Immature natural killer cell (primary cell): ENCODE results near the gene ATP4B. TPM values are rescaled to one million over a fixed set of nuclear protein-coding genes. Genes with fewer than 3 reads are reported as not detected.
A peak's percentile ranks its signal among the peaks of the same experiment; 100 is the strongest.

Experiments used
- DNase-seq, 3 donors: peaks; one replicate each; pipeline ENCODE4 v3.0.0; 2022; ENCODE audit warnings: mixed read lengths in 1 of 3
- H3K27ac Mint-ChIP-seq, 6 donors: one replicate each; pipeline ENCODE4 v1.8.0; 2020; ENCODE audit warnings: mixed read lengths in 6 of 6, mild to moderate bottlenecking in 5 of 6, inconsistent platforms in 4 of 6, moderate library complexity in 3 of 6
- H3K27me3 Mint-ChIP-seq, 3 donors: one replicate each; pipeline ENCODE4 v1.8.0; 2020 to 2021; ENCODE audit warnings: low read depth in 3 of 3, mild to moderate bottlenecking in 3 of 3, mixed read lengths in 3 of 3, moderate library complexity in 3 of 3, inconsistent platforms in 1 of 3
- H3K36me3 Mint-ChIP-seq, 3 donors: one replicate each; pipeline ENCODE4 v1.8.0; 2020; ENCODE audit warnings: mixed read lengths in 3 of 3, inconsistent platforms in 2 of 3, mild to moderate bottlenecking in 2 of 3
- H3K4me1 Mint-ChIP-seq, 2 donors: one replicate each; pipeline ENCODE4 v1.8.0; 2020; ENCODE audit warnings: inconsistent platforms in 2 of 2, mild to moderate bottlenecking in 2 of 2, mixed read lengths in 2 of 2, moderate library complexity in 1 of 2
- H3K4me3 Mint-ChIP-seq, 5 donors: one replicate each; pipeline ENCODE4 v1.8.0; 2020; ENCODE audit warnings: mild to moderate bottlenecking in 5 of 5, mixed read lengths in 5 of 5, inconsistent platforms in 3 of 5, moderate library complexity in 3 of 5
- H3K9me3 Mint-ChIP-seq, 6 donors: one replicate each; pipeline ENCODE4 v1.8.0; 2020; ENCODE audit warnings: mild to moderate bottlenecking in 6 of 6, mixed read lengths in 6 of 6, inconsistent platforms in 4 of 6, moderate library complexity in 3 of 6
- polyA plus RNA-seq, 3 donors: library from polyadenylated mRNA; unstranded; fragments of 300-500 nt; fragmentation: Illumina TruSeq; gene quantifications; one replicate each; pipeline ENCODE4 v1.2.3, GENCODE V29; 2021

Gene ATP4B
- polyA plus RNA-seq, 3 donors from 2014 or later, result not detected

DNA sequence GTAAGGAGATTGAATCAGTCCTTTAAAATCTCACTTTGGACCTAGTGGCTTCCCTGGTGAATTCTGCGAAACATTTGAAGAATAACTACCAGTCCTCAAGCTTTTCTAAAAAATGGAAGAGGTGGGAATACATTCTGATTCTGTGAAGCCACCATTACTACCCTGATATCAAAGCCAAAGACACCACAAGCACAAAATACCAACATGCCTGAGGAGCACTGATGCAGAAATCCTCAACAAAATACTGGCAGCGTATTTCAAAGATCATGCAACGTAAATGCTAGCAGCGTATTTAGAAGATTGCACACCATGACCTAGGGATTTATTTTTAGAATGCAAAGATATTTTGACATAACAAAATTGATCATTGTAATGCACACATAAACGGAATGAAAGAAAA, 14.4 kb downstream of the ATP4B start:
- Mint-ChIP-seq H3K4me1 (peaks cover 0 to 7% of the 10 kb centered on the region in 2 donors), H3K27me3 (peaks cover 0 to 4% (median 2%) of the 10 kb centered on the region in 3 donors), H3K4me3 (no peak overlapping the region), H3K36me3 (peaks cover 7 to 24% (median 12%) of the 10 kb centered on the region in 3 donors), H3K9me3 (no peaks in the 10 kb centered on the region), H3K27ac (no peak overlapping the region)
- DNase-seq, result no peak

DNA sequence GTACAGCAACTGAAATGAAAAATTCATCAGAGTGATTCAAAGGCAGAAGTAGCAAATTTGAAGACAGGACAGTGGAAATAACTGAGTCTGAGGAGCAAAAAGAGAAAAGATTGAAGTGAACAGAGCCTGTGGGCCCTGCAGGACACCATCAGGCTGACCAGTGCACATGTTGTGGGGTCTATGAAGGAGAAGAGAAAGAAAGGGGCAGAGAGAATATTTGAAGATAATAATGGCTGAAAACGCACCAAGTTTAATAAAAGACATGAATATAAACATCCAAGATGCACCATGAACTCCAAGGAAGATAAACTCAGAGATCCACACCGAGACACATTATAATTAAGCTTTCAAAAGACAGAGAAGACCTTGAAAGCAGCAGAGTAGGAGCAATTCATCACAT, 15.4 kb downstream of the ATP4B start:
- peaks cover 0 to 2% (median 0%) of the 10 kb centered on the region in 3 donors for H3K27me3 Mint-ChIP-seq
- no peaks in the 10 kb centered on the region for H3K9me3 Mint-ChIP-seq
- H3K36me3 Mint-ChIP-seq, result peaks cover 13 to 29% (median 18%) of the 10 kb centered on the region in 3 donors
- H3K4me3 Mint-ChIP-seq, result no peak overlapping the region
- no peak overlapping the region for H3K27ac Mint-ChIP-seq
- DNase-seq, result no peak
- peaks cover 0 to 7% of the 10 kb centered on the region in 2 donors for H3K4me1 Mint-ChIP-seq

DNA sequence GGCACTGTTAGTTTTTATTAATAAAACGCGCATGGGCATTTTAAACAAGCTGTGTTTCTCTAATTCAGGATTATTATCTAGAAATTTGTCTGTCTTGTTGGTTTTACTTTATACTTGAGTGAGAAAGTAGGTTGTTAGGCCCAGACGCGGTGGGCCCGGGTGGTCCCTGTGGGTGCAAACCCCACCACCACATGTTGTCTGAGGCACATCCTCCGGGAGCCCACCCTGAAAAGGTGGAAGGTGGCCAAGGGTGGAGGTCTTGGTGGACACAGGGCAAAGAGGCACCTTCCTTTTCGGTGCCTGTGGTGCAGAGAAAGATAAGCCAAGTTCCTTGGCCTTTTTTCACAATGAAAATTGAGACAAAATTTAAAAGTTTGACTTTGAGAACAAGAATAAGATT, 16.6 kb downstream of the ATP4B start:
- Mint-ChIP-seq H3K4me1 (peaks cover 0 to 4% of the 10 kb centered on the region in 2 donors), H3K27me3 (peaks cover 0 to under 1% (median 0%) of the 10 kb centered on the region in 3 donors), H3K9me3 (no peaks in the 10 kb centered on the region), H3K36me3 (peaks cover 16 to 31% (median 21%) of the 10 kb centered on the region in 3 donors), H3K4me3 (no peak overlapping the region), H3K27ac (no peak overlapping the region)
- no peak for DNase-seq

DNA sequence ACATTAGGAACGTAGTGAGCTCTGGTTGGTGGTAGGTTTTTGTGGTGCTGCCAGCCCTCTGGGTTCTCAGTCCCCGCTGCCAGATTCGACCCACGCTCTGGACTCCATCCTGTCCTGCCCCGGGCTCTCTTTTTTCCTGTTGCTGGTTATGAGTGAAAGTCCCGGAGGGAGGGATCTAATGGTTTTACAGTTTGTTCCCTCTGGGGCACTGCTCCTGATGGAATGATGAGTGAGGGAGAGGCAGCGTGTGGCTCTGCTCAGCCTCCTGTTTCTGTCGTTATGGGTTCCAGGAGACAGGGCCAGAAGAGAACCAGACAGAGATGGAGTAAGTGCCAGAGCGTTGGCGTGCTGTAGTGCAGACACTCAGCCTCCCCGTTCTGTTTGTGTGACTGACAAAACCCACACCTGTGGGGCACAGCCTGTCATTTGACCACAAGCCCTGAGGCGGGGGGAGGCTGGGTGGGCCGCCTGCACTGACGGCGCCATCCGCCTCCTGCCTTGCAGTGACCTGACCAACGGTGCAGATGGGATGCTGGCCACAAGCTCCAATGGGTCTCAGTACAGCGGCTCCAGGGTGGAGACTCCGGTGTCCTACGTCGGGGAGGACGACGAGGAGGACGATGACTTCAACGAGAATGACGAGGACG, 18.3 kb downstream of the ATP4B start:
- H3K27ac Mint-ChIP-seq, result no peak overlapping the region
- H3K4me1 Mint-ChIP-seq, result no peaks in the 10 kb centered on the region
- H3K36me3 Mint-ChIP-seq, result peaks cover 17 to 33% (median 21%) of the 10 kb centered on the region in 3 donors
- peaks cover 0 to 2% (median 0%) of the 10 kb centered on the region in 3 donors for H3K27me3 Mint-ChIP-seq
- no peak overlapping the region for H3K4me3 Mint-ChIP-seq
- H3K9me3 Mint-ChIP-seq, result no peaks in the 10 kb centered on the region
- no peak for DNase-seq

DNA sequence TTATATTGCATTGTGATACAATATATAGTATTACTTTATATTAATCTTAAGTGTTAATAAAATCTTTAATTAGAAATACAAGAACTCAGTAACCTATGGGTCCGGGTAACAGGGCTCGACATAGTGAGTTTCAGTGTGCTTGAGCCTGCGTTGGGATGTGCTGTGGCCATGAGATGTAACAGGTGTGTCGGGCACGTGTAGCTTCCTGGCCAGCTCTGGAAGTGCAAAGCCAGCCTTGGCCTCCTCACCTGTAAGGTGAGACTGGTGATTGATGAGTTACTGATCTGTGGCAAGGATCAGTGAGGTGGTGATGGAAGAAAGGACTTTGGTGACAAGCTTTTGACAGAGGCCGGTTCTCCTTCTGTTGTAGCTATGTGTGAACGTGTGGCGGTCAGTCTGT, 19.2 kb downstream of the ATP4B start:
- no peak overlapping the region for H3K27ac Mint-ChIP-seq
- H3K36me3 Mint-ChIP-seq, result peaks cover 25 to 41% (median 27%) of the 10 kb centered on the region in 3 donors
- DNase-seq, result no peak
- no peak overlapping the region for H3K4me3 Mint-ChIP-seq
- H3K27me3 Mint-ChIP-seq, result peaks cover 0 to 2% (median 0%) of the 10 kb centered on the region in 3 donors
- H3K4me1 Mint-ChIP-seq, result no peaks in the 10 kb centered on the region
- no peaks in the 10 kb centered on the region for H3K9me3 Mint-ChIP-seq

DNA sequence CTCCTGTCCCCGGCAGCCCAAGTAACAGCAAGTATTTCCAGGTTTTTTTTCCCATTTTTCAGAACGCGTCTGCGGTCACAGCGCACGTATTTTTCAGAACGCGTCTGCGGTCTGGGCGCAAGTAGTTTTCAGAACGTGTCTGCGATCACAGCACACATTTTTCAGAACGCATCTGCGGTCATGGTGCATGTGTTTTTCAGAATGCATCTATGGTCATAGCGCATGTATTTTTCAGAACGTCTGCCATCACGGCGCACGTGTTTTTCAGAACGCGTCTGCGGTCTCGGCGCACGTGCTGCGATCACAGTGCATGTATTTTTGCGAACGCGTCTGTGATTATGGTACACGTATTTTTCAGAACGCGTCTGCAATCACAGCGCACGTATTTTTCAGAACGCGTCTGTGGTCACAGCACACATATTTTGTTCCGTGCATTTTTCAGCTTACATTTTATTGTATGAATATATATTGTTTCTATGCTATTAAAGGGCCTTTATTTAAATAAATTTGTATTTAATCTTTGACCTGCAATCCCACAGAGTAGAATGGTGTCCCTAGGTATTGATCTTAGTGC, 19.7 kb downstream of the ATP4B start:
- Mint-ChIP-seq H3K9me3 (no peaks in the 10 kb centered on the region), H3K4me3 (no peak overlapping the region), H3K4me1 (no peaks in the 10 kb centered on the region), H3K27me3 (peaks cover 0 to 2% (median 0%) of the 10 kb centered on the region in 3 donors), H3K36me3 (peaks cover 25 to 41% (median 27%) of the 10 kb centered on the region in 3 donors), H3K27ac (peak overlapping the region in 1 of 6 donors; percentile 35)
- no peak for DNase-seq

DNA sequence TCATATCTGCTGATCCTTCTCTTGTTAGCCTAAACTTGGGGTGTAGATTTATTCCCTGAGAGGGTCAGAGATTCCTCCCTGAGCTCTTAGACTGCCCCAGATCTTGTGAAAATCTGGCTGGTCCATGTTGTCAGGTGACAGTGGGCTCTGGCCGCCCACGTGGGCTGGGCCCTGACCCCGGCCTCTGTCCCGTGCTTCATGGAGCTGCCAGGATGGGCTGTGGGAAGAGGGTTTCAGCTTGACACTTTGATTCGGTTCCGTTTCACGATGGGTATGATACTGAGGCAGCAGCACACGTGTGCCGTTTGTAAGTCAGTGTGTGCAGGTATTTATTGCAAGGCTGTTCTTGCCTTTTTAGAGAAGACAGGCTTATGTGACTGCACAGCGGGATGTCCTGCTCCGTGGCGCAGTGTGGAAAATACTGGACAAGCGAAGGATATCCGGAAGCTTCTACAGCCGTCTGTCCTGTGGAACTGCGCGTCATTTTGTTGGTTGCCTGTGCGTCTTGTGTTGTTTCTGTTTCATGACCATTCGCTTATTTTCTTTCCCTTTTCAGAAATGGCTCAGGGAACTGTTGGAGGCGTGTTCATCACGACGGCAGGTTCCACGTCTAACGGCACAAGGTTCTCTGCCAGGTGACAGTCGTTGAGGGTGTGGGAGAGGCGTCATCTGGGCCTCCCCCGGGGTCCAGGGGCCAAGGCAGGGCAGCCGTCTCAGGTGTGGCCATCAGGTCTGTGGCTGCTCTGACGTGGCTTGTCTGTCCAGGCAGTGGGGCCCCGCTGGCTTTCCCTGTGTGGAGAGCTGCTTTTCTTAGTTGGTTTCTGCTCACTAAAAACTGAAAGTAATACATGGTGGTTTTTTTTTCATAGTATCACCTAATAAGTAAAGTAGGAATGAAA, 20.5 kb downstream of the ATP4B start:
- no peaks in the 10 kb centered on the region for H3K9me3 Mint-ChIP-seq
- H3K27me3 Mint-ChIP-seq, result peaks cover 0 to 2% (median 0%) of the 10 kb centered on the region in 3 donors
- no peak overlapping the region for H3K4me3 Mint-ChIP-seq
- H3K36me3 Mint-ChIP-seq, result peaks cover 25 to 45% (median 32%) of the 10 kb centered on the region in 3 donors
- no peak overlapping the region for H3K27ac Mint-ChIP-seq
- no peaks in the 10 kb centered on the region for H3K4me1 Mint-ChIP-seq
- no peak for DNase-seq

DNA sequence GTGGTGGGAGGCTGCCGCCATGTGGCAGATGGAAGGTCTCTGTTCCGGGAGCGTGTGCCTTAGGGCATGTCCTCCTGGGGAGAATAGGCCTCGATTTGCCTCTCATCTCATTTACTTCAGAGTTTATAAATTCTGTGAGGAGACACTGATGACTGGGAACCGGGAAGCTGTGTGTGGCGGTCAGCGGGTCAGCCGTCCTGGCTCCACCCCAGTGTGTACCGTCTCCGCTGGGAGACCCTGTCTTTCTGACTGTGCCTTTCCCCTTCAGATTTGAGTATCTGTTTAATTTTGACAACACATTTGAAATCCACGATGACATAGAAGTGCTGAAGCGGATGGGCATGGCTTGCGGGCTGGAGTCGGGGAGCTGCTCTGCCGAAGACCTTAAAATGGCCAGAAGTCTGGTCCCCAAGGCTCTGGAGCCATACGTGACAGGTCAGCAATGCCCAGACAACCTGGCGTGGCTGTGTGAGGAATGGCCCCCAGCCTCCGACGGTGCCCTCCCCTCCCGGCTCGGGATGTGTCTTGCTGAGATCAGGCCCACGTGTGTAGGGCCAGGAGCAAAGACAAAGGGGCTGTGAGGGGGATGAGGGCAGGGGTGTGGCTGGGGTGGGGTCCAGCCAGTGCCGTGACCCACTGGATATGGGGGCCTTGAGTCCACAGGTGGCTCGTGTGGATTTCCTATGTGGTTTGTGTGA, 21.6 kb downstream of the ATP4B start:
- H3K9me3 Mint-ChIP-seq, result no peaks in the 10 kb centered on the region
- DNase-seq, result no peak
- no peaks in the 10 kb centered on the region for H3K4me1 Mint-ChIP-seq
- no peak overlapping the region for H3K27ac Mint-ChIP-seq
- H3K36me3 Mint-ChIP-seq, result peaks cover 18 to 38% (median 30%) of the 10 kb centered on the region in 3 donors
- no peak overlapping the region for H3K4me3 Mint-ChIP-seq
- H3K27me3 Mint-ChIP-seq, result peaks cover 0 to 2% (median 0%) of the 10 kb centered on the region in 3 donors

DNA sequence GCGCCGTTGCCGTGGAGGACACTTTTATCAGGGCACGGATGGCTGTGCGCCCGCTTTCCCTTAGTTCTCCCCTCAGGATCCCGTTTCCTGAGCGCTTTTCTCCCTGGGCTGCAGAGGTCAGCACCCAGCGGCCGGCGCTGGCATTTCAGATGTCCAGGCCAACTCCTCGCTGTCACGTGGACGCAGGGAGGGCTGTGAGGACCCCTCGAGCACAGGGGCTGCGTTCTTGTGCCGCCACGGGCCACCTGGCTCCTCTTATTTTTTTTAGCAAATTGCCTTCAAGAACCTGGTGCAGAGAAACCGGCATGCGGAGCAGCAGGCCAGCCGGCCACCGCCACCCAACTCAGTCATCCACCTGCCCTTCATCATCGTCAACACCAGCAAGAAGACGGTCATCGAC, 22.3 kb downstream of the ATP4B start:
- no peaks in the 10 kb centered on the region for H3K4me1 Mint-ChIP-seq
- no peak for DNase-seq
- no peaks in the 10 kb centered on the region for H3K9me3 Mint-ChIP-seq
- no peak overlapping the region for H3K4me3 Mint-ChIP-seq
- no peak overlapping the region for H3K27ac Mint-ChIP-seq
- H3K36me3 Mint-ChIP-seq, result peaks cover 18 to 36% (median 27%) of the 10 kb centered on the region in 3 donors
- peaks cover 0 to 2% (median 0%) of the 10 kb centered on the region in 3 donors for H3K27me3 Mint-ChIP-seq

DNA sequence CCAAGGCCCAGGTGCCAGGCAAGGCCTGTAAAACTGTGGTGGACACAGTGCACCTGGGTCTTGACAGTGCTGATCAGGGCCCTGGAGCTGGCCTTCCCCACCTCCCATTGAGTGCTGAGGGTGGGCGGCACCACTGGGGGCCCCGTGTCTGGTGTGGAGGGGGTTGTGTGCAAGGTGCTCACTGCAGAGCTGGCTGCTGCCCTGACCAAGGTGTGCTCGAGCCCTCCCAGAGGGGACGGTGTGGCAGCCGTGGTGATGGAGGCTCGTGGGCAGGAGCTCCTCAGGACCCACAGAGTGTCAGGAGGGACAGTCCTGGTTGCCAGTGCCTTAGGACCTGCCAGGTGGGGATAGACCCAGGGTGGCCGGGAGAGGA, 23.0 kb downstream of the ATP4B start:
- no peak overlapping the region for H3K27ac Mint-ChIP-seq
- no peaks in the 10 kb centered on the region for H3K4me1 Mint-ChIP-seq
- no peak for DNase-seq
- H3K4me3 Mint-ChIP-seq, result no peak overlapping the region
- peaks cover 0 to 2% (median 0%) of the 10 kb centered on the region in 3 donors for H3K27me3 Mint-ChIP-seq
- H3K9me3 Mint-ChIP-seq, result no peaks in the 10 kb centered on the region
- peaks cover 18 to 29% (median 25%) of the 10 kb centered on the region in 3 donors for H3K36me3 Mint-ChIP-seq

DNA sequence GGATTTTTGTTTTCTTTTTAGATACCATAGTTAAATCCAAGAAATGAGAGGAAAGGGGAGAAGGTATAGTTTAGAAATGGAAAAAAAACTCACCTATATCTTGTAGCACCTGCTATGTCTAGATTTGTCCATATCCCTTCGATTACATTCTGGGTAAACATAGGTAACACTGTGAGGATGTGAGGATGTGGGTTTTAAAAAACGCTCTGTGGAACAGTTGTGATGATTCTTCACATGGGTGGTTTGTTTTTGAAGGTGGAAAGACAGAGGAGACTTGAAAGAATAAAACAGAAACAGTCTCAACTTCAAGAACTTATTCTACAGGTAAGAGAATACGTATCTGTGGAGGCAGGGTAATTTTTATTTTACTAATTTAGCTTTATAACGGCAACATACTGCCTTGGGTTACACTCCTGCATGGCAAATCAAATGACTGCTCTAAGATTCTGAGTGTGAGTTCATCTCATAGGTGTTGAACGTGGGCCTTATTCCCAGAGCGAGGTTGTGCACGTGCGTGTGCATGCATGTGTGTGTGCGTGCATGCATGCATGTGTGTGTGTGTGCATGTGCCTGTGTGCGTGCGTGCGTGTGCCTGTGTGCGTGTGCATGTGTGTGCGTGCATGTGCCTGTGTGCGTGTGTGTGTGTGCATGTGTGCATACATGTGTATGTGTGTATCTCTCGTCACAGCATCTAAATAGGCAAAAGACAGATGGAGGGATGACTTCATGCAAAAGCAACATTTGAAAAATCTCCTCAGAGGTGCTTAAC, 23.5 kb downstream of the ATP4B start:
- Mint-ChIP-seq H3K4me3 (no peak overlapping the region), H3K27ac (no peak overlapping the region), H3K9me3 (no peaks in the 10 kb centered on the region), H3K36me3 (peaks cover 18 to 27% (median 25%) of the 10 kb centered on the region in 3 donors), H3K27me3 (peaks cover 0 to 2% (median 0%) of the 10 kb centered on the region in 3 donors), H3K4me1 (no peaks in the 10 kb centered on the region)
- no peak for DNase-seq

DNA sequence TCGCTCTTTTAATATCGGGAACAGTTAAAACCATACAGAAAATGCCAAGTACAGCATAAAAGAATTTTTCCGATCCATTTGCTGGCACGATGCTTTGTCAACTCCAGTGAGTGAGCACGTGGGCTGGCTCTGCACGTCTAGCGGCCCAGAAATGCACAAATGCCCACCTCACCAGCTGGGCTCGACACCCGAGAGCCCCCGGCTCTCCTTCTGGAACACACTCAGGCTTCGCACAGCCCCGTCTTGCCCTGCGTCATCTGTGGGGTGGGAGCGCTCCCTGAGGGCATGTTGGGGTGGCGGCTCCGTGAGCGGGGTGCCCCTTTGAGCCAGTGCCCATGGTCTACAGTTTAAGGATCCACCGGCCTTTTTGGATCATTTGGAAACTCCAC, 24.5 kb downstream of the ATP4B start:
- no peak for DNase-seq
- Mint-ChIP-seq H3K27me3 (peaks cover 0 to 2% (median 0%) of the 10 kb centered on the region in 3 donors), H3K9me3 (no peaks in the 10 kb centered on the region), H3K4me3 (no peak overlapping the region), H3K4me1 (no peaks in the 10 kb centered on the region), H3K27ac (no peak overlapping the region), H3K36me3 (peaks cover 18 to 22% (median 20%) of the 10 kb centered on the region in 3 donors)
